Ovary (tissue), 9 donors: ENCODE measurements around the gene SS18L1. TPM values are rescaled to one million over a fixed set of nuclear protein-coding genes. Genes with fewer than 3 reads are reported as not detected.
"Not testable (repeated sequence)": the region's sequence is repeated elsewhere in the genome, so short reads cannot be mapped to it uniquely, and the experiment has no call there.

Experiments used
- DNase-seq, 5 donors: peaks; one replicate each; pipeline ENCODE4 v3.0.0-alpha.2; 2019 to 2020
- H3K27ac ChIP-seq, 2 donors: fragments of 200-600 bp; one replicate each; pipeline versions ENCODE4 v1.5.1 to v1.8.0; 2019 to 2022
- H3K27me3 ChIP-seq: fragments of 200-600 bp; one replicate; pipeline ENCODE4 v1.8.0; 2022
- H3K36me3 ChIP-seq: fragments of 200-600 bp; sonication (generic); one replicate; pipeline ENCODE4 v1.5.1; 2019
- H3K4me1 ChIP-seq: one replicate; pipeline ENCODE4 v1.8.1; 2013; ENCODE audit warnings: mild to moderate bottlenecking, moderate library complexity; ENCODE audit not compliant: insufficient read depth
- H3K4me3 ChIP-seq: fragments of 200-600 bp; sonication (generic); one replicate; pipeline ENCODE4 v1.5.1; 2017
- H3K9me3 ChIP-seq, 2 donors: fragments of 200-600 bp in 1 of 2; sonication (generic) in 1 of 2; one replicate each; pipeline versions ENCODE4 v1.5.1 to v1.8.1; 2013 to 2019; ENCODE audit warnings: mild to moderate bottlenecking in 1 of 2, moderate library complexity in 1 of 2
- CTCF ChIP-seq, 3 donors: fragments of 450-650 bp in 2 of 3; fragments of 200-600 bp in 1 of 3; IDR thresholded peaks; one replicate each; pipeline versions ENCODE4 v1.5.1 to v1.8.0; 2016 to 2022; ENCODE audit warnings: antibody characterized with exemption in 3 of 3, mild to moderate bottlenecking in 1 of 3
- EP300 ChIP-seq: sonication (generic); formaldehyde crosslinking; IDR thresholded peaks from one replicate; pipeline ENCODE4 v1.6.1; 2017; ENCODE audit warnings: antibody characterized with exemption
- POLR2A ChIP-seq: fragments of 450-650 bp; IDR thresholded peaks from one replicate; pipeline ENCODE4 v1.6.1; 2017; ENCODE audit warnings: antibody characterized with exemption, mild to moderate bottlenecking, moderate library complexity
- WGBS, 3 donors: extraction: QIAGEN DNeasy Blood & Tissue Kit in 1 of 3; methylation state at CpG; one replicate each; pipeline versions ENCODE4 v1.1.5 to v1.1.7; 2013 to 2017; 5-methylcytosine and 5-hydroxymethylcytosine counted together
- intact Hi-C, 4 donors: fragments of 100-400 bp; cut with DNase I; formaldehyde crosslinking; loops; one replicate each; pipeline versions ENCODE4 v1.11.0 to v1.15.1; 2022 to 2023
- polyA plus RNA-seq, 2 donors: library from polyadenylated mRNA; stranded (reverse); fragments of 200-250 nt in 1 of 2; fragments of 350-450 nt in 1 of 2; fragmentation: Illumina TruSeq in 1 of 2; extraction: RNeasy Lipid Tissue Mini Kit (QIAGEN cat#74804) in 1 of 2; gene quantifications; one replicate each; pipeline ENCODE4 v1.2.3, GENCODE V29; 2013 to 2014
- total RNA-seq, 7 donors: library from RNA; depleted of rRNA in 2 of 7; stranded (reverse); fragments of >200 nt in 2 of 7; fragmentation: NEBNext Ultra II Directional in 3 of 7; extraction: Animal tissue kit (Norgen Biotek cat#: 25700) in 3 of 7; gene quantifications; one replicate each; pipeline versions ENCODE4 v1.1.0 to v1.2.4, GENCODE V29; 2016 to 2023
- donor health status: DM: no; HTN: no; CAD: no; lungs with moderate emphysema.
- donor health status: DM: no; HTN: no; CAD: no.
- donor health status: Bipolar disorder and iron deficiency.
- donor health status: DM: yes; HTN: yes; CAD: no.
- donor health status: DM: no; HTN: no; CAD: no.
- donor health status: DM: yes; HTN: yes; CAD: no.

The SS18L1 gene
- total and polyA plus RNA-seq, 9 donors, result 7.7 to 14.3 (median 12.4) TPM

GRCh38 chr20:62111148-62111547, 32.4 kb upstream of the SS18L1 start:
- 91 to 97% (median 94%) methylated on average over 6 of the region's 6 CpGs for WGBS, 3 donors
- H3K4me1 ChIP-seq, result no peaks in the 10 kb centered on the region
- peaks cover 0 to 12% of the 10 kb centered on the region in 2 donors for H3K9me3 ChIP-seq

GRCh38 chr20:62112368-62112767, 31.2 kb upstream of the SS18L1 start:
- no peak for TF ChIP-seq CTCF (IDR thresholded peaks at IDR 0.05)
- TF ChIP-seq EP300, result no peak
- no peak for TF ChIP-seq POLR2A
- WGBS, 3 donors, result 87 to 94% (median 91%) methylated on average over 6 of the region's 6 CpGs
- peaks cover 0 to 8% of the 10 kb centered on the region in 2 donors for H3K9me3 ChIP-seq

More at GRCh38 chr20:62111148-62111547, 32.4 kb upstream of the SS18L1 start:
- Histone ChIP-seq H3K27ac (no peak overlapping the region), H3K4me3 (no peak overlapping the region), H3K36me3 (no peaks in the 10 kb centered on the region), H3K27me3 (no peaks in the 10 kb centered on the region)
- DNase-seq, result no peak
- intact Hi-C loops, result no loop called here
- TF ChIP-seq POLR2A (no peak), CTCF (IDR thresholded peaks at IDR 0.05) (no peak), EP300 (no peak)

GRCh38 chr20:62114894-62115293, 28.7 kb upstream of the SS18L1 start:
- no peak overlapping the region for H3K27ac ChIP-seq
- WGBS, 3 donors, result 27 to 30% (median 29%) methylated on average over 8 of the region's 8 CpGs
- TF ChIP-seq EP300, result no peak
- TF ChIP-seq POLR2A, result no peak
- no peak for TF ChIP-seq CTCF (IDR thresholded peaks at IDR 0.05)
- no peak for DNase-seq
- no peaks in the 10 kb centered on the region for H3K4me1 ChIP-seq
- intact Hi-C loops, result loop anchor here in 1 of 4 donors (5.0 kb wide), 1 partner anchor 38 kb away; no protein-coding TSS in a partner anchor
- H3K27me3 ChIP-seq, result no peaks in the 10 kb centered on the region
- H3K9me3 ChIP-seq, result peaks cover 0 to 6% of the 10 kb centered on the region in 2 donors
- no peak overlapping the region for H3K4me3 ChIP-seq
- H3K36me3 ChIP-seq, result no peaks in the 10 kb centered on the region

More at GRCh38 chr20:62112368-62112767, 31.2 kb upstream of the SS18L1 start:
- intact Hi-C loops, result no loop called here
- no peak overlapping the region for H3K4me3 ChIP-seq
- no peaks in the 10 kb centered on the region for H3K4me1 ChIP-seq
- no peaks in the 10 kb centered on the region for H3K36me3 ChIP-seq
- no peaks in the 10 kb centered on the region for H3K27me3 ChIP-seq
- no peak for DNase-seq
- H3K27ac ChIP-seq, result no peak overlapping the region

GRCh38 chr20:62115800-62116407, 27.7 kb upstream of the SS18L1 start:
- not testable (repeated sequence) for H3K9me3 ChIP-seq, H3K27me3 ChIP-seq, DNase-seq, H3K36me3 ChIP-seq, H3K27ac ChIP-seq, H3K4me3 ChIP-seq, H3K4me1 ChIP-seq
- 72 to 75% (median 73%) methylated on average over 7 of the region's 7 CpGs for WGBS, 3 donors
- intact Hi-C loops, result loop anchor here in 1 of 4 donors (5.0 kb wide), 1 partner anchor 39 kb away; no protein-coding TSS in a partner anchor
